Measurements from ENCODE around the gene FLNA. TPM values are rescaled to one million over a fixed set of nuclear protein-coding genes. Genes with fewer than 3 reads are reported as not detected.

The FLNA gene
- total and polyA plus RNA-seq, 2 of the 13 experiments (the other 11 are each of a cell fraction or from before 2014, with no cell fraction given) = 83.4 to 174 TPM

GRCh38 chrX:154308108-154308946 is 66.1 kb downstream of the FLNA start (continued):
- no peak for TF ChIP-seq DPF2 (CRISPR knock-in tag; IDR thresholded peaks at IDR 0.05; ENCODE audit: borderline replicate concordance, low read depth)
- no peak for TF ChIP-seq KLF16 (CRISPR knock-in tag; IDR thresholded peaks at IDR 0.05)
- TF ChIP-seq FOXO1 (CRISPR knock-in tag; IDR thresholded peaks at IDR 0.05) = no peak
- TF ChIP-seq TBX3 (IDR thresholded peaks at IDR 0.05; ENCODE audit: borderline replicate concordance) = no peak
- peak; percentile 62 for TF ChIP-seq CTCF (CRISPR knock-in tag; IDR thresholded peaks at IDR 0.05)

- intact Hi-C loops (cut with micrococcal nuclease; ENCODE audit: unreplicated experiment) (no loop called here), in situ Hi-C loops (cut with HindIII; ENCODE audit: extremely low pct_ligation_motif_present, low pct_unique_long_range_greater_than_20kb) (no loop called here)
- DNase-seq (ENCODE audit: low spot score) (no peak), ATAC-seq (no peak), FAIRE-seq (no peak)
- Histone ChIP-seq H3K79me2 (ENCODE audit: insufficient read depth, low read length) (no peaks in the 10 kb centered on the region), H4K20me1 (ENCODE audit: insufficient read depth, low read length) (no peaks in the 10 kb centered on the region), H3K9me3 (ENCODE audit: low read length) (no peaks in the 10 kb centered on the region), H3K27ac (ENCODE audit: extremely low read length, insufficient read depth, low read length) (no peak overlapping the region), H3K4me1 (ENCODE audit: insufficient read depth, low read length) (no peaks in the 10 kb centered on the region), H3K4me3 (replicated peaks in 1 of 3; ENCODE audit: insufficient read depth in 1 of 3, low read depth in 2 of 3, low read length in 3 of 3) (no peak overlapping the region), H3K27me3 (ENCODE audit: control insufficient read depth in 1 of 2, insufficient read depth in 2 of 2, low read length in 2 of 2) (no peaks in the 10 kb centered on the region), H2AFZ (ENCODE audit: low read length) (no peak overlapping the region), H3K36me3 (replicated peaks in 1 of 2; ENCODE audit: control insufficient read depth in 1 of 2, insufficient read depth in 2 of 2, low read length in 2 of 2) (no peaks in the 10 kb centered on the region), H3K4me2 (ENCODE audit: low read depth, low read length) (no peak overlapping the region), H3K9ac (ENCODE audit: insufficient read depth, low read depth, low read length) (no peak overlapping the region)
- CTCF ChIA-PET (ENCODE audit: low intra/inter-chr PET ratio, low total read pairs) = no interaction called here
- WGBS (ENCODE audit: low lambda C conversion rate) = 41% methylated on average over 4 of the region's 6 CpGs
- BruUV-seq (replicated peaks) = no TSS peak
- POLR2A ChIA-PET = no interaction called here
- TF ChIP-seq BCL6 (CRISPR knock-in tag; IDR thresholded peaks at IDR 0.05) (no peak), HNRNPK (IDR thresholded peaks at IDR 0.05; ENCODE audit: low read depth, low read length, poor library complexity, severe bottlenecking) (no peak), ATM (IDR thresholded peaks at IDR 0.05; ENCODE audit: borderline replicate concordance) (no peak), ZNF44 (CRISPR knock-in tag; IDR thresholded peaks at IDR 0.05) (no peak), ZNF251 (CRISPR knock-in tag; IDR thresholded peaks at IDR 0.05) (no peak), ZNF235 (CRISPR knock-in tag; IDR thresholded peaks at IDR 0.05; ENCODE audit: borderline replicate concordance) (no peak), KAT8 (CRISPR knock-in tag; IDR thresholded peaks at IDR 0.05) (no peak), ZNF17 (CRISPR knock-in tag; IDR thresholded peaks at IDR 0.05) (no peak), ZIK1 (CRISPR knock-in tag; IDR thresholded peaks at IDR 0.05; ENCODE audit: borderline replicate concordance, low read depth) (no peak), ZBTB39 (CRISPR knock-in tag; IDR thresholded peaks at IDR 0.05) (no peak), HNF1B (CRISPR knock-in tag; IDR thresholded peaks at IDR 0.05) (no peak), SNAPC5 (CRISPR knock-in tag; IDR thresholded peaks at IDR 0.05; ENCODE audit: borderline replicate concordance) (no peak)
Measured at GRCh38 chrX:154307202-154307601, 67.2 kb downstream of the FLNA start.

All from HepG2 (cell line).